AG10803 (cell line): ENCODE measurements around the gene ASCC3.

Experiments
- DNase-seq: peaks from one replicate; pipeline ENCODE4 v3.0.0; 2010; ENCODE audit warnings: low read depth
- H3K4me3 ChIP-seq: 2 replicates; pipeline ENCODE4 v1.5.1; 2011; ENCODE audit warnings: mild to moderate bottlenecking, low read length, control low read depth
- CTCF ChIP-seq: conservative IDR thresholded peaks from 2 replicates; pipeline ENCODE4 v1.5.1; 2011; ENCODE audit warnings: mild to moderate bottlenecking, low read length, control low read depth, inconsistent platforms

The ASCC3 gene

GRCh38 chr6:100685747-100686146, 195.4 kb downstream of the ASCC3 start:
- TF ChIP-seq CTCF = no peak
- H3K4me3 ChIP-seq = no peak overlapping the region

GRCh38 chr6:100680163-100680562, 201.0 kb downstream of the ASCC3 start:
- DNase-seq = no peak
- no peak for TF ChIP-seq CTCF
- no peak overlapping the region for H3K4me3 ChIP-seq

More at GRCh38 chr6:100685747-100686146, 195.4 kb downstream of the ASCC3 start:
- no peak for DNase-seq

- no peak for DNase-seq
- H3K4me3 ChIP-seq = no peak overlapping the region
- 0 out of 2 replicates have a peak, but pooled peaks have one; percentile 8 for TF ChIP-seq CTCF
Measured at GRCh38 chr6:100678027-100678426, 203.1 kb downstream of the ASCC3 start.

GRCh38 chr6:100677240-100677639, 203.9 kb downstream of the ASCC3 start:
- no peak for DNase-seq
- H3K4me3 ChIP-seq = no peak overlapping the region
- no peak for TF ChIP-seq CTCF

- no peak for TF ChIP-seq CTCF
- DNase-seq = no peak
- H3K4me3 ChIP-seq = no peak overlapping the region
Measured at GRCh38 chr6:100673641-100674040, 207.5 kb downstream of the ASCC3 start.

GRCh38 chr6:100671740-100672139, 209.4 kb downstream of the ASCC3 start:
- DNase-seq = no peak
- no peak for TF ChIP-seq CTCF

GRCh38 chr6:100670056-100670455, 211.1 kb downstream of the ASCC3 start:
- no peak overlapping the region for H3K4me3 ChIP-seq
- no peak for TF ChIP-seq CTCF
- no peak for DNase-seq

More at GRCh38 chr6:100671740-100672139, 209.4 kb downstream of the ASCC3 start:
- H3K4me3 ChIP-seq = no peak overlapping the region
